ENCODE measurements around the gene NEDD9. TPM values are rescaled to one million over a fixed set of nuclear protein-coding genes. Genes with fewer than 3 reads are reported as not detected.

The NEDD9 gene
- total RNA-seq, 2 donors from 2014 or later = 43.4 to 73.1 TPM

GRCh38 chr6:11171952-11172351, 60.5 kb downstream of the NEDD9 start:
- H3K36me3 ChIP-seq = no peaks in the 10 kb centered on the region
- TF ChIP-seq, protein P1, sequence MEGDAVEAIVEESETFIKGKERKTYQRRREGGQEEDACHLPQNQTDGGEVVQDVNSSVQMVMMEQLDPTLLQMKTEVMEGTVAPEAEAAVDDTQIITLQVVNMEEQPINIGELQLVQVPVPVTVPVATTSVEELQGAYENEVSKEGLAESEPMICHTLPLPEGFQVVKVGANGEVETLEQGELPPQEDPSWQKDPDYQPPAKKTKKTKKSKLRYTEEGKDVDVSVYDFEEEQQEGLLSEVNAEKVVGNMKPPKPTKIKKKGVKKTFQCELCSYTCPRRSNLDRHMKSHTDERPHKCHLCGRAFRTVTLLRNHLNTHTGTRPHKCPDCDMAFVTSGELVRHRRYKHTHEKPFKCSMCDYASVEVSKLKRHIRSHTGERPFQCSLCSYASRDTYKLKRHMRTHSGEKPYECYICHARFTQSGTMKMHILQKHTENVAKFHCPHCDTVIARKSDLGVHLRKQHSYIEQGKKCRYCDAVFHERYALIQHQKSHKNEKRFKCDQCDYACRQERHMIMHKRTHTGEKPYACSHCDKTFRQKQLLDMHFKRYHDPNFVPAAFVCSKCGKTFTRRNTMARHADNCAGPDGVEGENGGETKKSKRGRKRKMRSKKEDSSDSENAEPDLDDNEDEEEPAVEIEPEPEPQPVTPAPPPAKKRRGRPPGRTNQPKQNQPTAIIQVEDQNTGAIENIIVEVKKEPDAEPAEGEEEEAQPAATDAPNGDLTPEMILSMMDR (IDR thresholded peaks at IDR 0.05) = no peak
- H3K4me3 ChIP-seq = no peak overlapping the region
- no peak overlapping the region for H3K9ac ChIP-seq (ENCODE audit: low read depth in 2 of 2, low read length in 2 of 2)
- H3K27me3 ChIP-seq = no peaks in the 10 kb centered on the region
- intact Hi-C loops (cut with DNase I) = loop anchor here (10.0 kb wide), 2 partner anchors 273 to 323 kb away; no protein-coding TSS in a partner anchor
- DNase-seq = no peak
- no peaks in the 10 kb centered on the region for H3K9me3 ChIP-seq
- no peaks in the 10 kb centered on the region for H3K4me1 ChIP-seq
- no peak overlapping the region for H3K27ac ChIP-seq

GRCh38 chr6:11168091-11168635, 64.3 kb downstream of the NEDD9 start:
- intact Hi-C loops (cut with DNase I) = no loop called here
- Histone ChIP-seq H3K9ac (ENCODE audit: low read depth in 2 of 2, low read length in 2 of 2) (no peak overlapping the region), H3K27ac (no peak overlapping the region), H3K36me3 (no peaks in the 10 kb centered on the region), H3K4me1 (no peaks in the 10 kb centered on the region), H3K9me3 (no peaks in the 10 kb centered on the region), H3K4me3 (no peak overlapping the region), H3K27me3 (no peaks in the 10 kb centered on the region)
- DNase-seq = no peak
- TF ChIP-seq, protein P1 (IDR thresholded peaks at IDR 0.05) = no peak

DNA sequence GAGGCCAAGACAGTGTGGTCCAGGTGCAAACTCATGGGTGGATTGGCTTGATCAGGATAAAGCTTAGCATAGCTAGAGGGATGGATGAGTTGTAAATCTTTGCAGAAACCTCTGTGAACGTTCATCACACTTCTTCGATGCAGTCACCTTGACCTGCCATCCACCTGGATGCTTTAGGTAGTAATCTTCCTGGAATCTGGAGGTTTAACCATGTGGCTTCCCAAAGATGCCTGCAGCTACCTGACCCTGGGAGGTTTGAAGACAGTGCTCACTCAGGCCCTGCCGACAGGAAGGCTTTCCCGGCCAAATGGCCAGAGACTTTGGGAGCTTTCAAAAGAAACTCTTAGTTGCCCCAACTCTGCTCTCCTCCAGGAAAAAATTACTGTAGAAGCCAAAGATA, 65.5 kb downstream of the NEDD9 start:
- Histone ChIP-seq H3K4me1 (no peaks in the 10 kb centered on the region), H3K4me3 (no peak overlapping the region), H3K9me3 (no peaks in the 10 kb centered on the region), H3K9ac (ENCODE audit: low read depth in 2 of 2, low read length in 2 of 2) (no peak overlapping the region), H3K27me3 (no peaks in the 10 kb centered on the region), H3K27ac (no peak overlapping the region), H3K36me3 (no peaks in the 10 kb centered on the region)
- TF ChIP-seq, protein P1 (IDR thresholded peaks at IDR 0.05) = no peak
- DNase-seq = no peak
- intact Hi-C loops (cut with DNase I) = no loop called here

DNA sequence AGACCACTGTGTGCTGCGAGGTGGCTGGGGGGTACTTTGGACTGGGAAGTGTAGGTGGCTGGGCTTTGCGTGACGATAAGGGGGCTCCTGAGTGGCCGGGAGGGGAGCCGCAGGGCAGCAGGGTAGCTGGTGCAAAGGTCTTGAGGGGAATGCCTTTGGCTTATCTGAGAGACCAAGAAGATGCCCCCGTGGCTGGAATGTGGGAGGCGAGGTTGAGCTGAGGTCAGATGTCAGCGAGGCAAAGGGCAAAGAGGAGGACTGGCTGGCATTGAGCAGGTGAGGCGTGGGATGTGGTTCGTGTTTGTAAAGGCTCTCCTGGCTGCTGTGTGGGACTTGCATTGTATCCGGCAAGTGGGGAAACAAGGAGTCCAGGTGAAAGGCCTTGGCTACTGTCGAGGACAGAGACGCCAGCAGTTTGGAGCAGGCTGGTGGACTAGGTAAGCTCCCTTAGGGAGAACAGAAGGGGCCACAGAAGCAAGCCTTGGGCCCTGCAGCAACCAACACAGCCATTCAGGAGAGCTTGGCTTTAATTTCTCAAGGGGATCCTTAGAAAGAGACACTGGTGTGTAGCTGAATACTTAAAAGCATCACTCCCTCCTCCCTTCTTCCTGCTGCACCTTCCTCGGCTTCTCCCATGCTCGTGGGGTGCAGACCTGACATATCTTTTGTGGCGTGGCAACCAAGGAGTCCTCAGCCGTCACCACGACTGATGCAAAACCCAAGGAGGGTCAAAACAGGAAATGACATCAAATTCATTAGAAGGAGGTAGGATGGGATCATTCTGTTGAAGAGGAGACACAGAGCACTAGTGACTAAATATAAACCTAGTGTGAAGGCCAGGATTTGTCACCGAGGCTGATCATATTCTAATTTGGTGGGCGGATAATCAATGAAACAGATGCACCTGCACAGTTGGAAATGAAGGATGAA, 67.5 kb downstream of the NEDD9 start:
- Histone ChIP-seq H3K27me3 (no peaks in the 10 kb centered on the region), H3K36me3 (no peaks in the 10 kb centered on the region), H3K4me3 (no peak overlapping the region), H3K4me1 (no peaks in the 10 kb centered on the region), H3K9me3 (no peaks in the 10 kb centered on the region), H3K27ac (no peak overlapping the region), H3K9ac (ENCODE audit: low read depth in 2 of 2, low read length in 2 of 2) (no peak overlapping the region)
- no peak for DNase-seq
- TF ChIP-seq, protein P1 (IDR thresholded peaks at IDR 0.05) = no peak
- intact Hi-C loops (cut with DNase I) = no loop called here

DNA sequence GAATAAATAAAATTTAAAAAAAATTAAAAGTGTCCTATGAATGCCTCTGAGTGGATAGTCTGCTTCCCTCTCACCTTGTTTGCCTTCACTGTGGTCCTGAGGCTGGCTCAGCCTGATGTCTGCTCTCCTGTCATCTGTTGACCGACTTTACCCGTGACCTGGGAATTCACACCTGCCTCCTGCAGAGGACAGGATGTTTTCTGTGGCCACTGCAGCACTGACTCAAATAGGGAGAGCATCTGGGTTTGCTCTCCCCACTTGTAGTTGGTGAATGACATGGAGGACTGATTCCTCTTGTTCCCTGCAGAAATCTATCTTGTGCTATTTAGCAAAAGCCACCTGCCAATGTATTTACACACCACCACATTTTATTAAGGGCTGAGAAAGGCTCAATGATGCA, 68.5 kb downstream of the NEDD9 start:
- no peaks in the 10 kb centered on the region for H3K36me3 ChIP-seq
- no peak overlapping the region for H3K27ac ChIP-seq
- DNase-seq = no peak
- H3K4me1 ChIP-seq = no peaks in the 10 kb centered on the region
- H3K27me3 ChIP-seq = no peaks in the 10 kb centered on the region
- TF ChIP-seq, protein P1 (IDR thresholded peaks at IDR 0.05) = no peak
- intact Hi-C loops (cut with DNase I) = no loop called here
- no peaks in the 10 kb centered on the region for H3K9me3 ChIP-seq
- no peak overlapping the region for H3K9ac ChIP-seq (ENCODE audit: low read depth in 2 of 2, low read length in 2 of 2)
- no peak overlapping the region for H3K4me3 ChIP-seq

Measured in colonic mucosa (tissue), 4 donors.